MG63 (cell line): ENCODE data around the gene CDC45. TPM values are rescaled to one million over a fixed set of nuclear protein-coding genes. Genes with fewer than 3 reads are reported as not detected.
A peak's percentile ranks its signal among the peaks of the same experiment; 100 is the strongest.
"Not testable (repeated sequence)": the region's sequence is repeated elsewhere in the genome, so short reads cannot be mapped to it uniquely, and the experiment has no call there.

ENCODE experiments used
- DNase-seq: peaks from one replicate; pipeline ENCODE4 v3.0.0-alpha.2; 2020
- H3K27me3 ChIP-seq: fragments of 250-450 bp; sonication (Bioruptor Pico); 2 replicates; pipeline ENCODE4 v1.5.1; 2020; ENCODE audit warnings: mild to moderate bottlenecking, moderate library complexity
- H3K36me3 ChIP-seq: fragments of 250-450 bp; sonication (Bioruptor Pico); 2 replicates; pipeline ENCODE4 v1.5.1; 2020; ENCODE audit warnings: mild to moderate bottlenecking, moderate library complexity
- H3K4me3 ChIP-seq: fragments of 250-450 bp; sonication (Bioruptor Pico); 2 replicates; pipeline ENCODE4 v1.5.1; 2020; ENCODE audit warnings: mild to moderate bottlenecking, moderate library complexity
- H3K9me3 ChIP-seq: fragments of 250-450 bp; sonication (Bioruptor Pico); 2 replicates; pipeline ENCODE4 v1.5.1; 2020; ENCODE audit warnings: mild to moderate bottlenecking, moderate library complexity
- total RNA-seq: library from RNA; depleted of rRNA; stranded (reverse); fragments of >200 nt; shearing (Covaris generic); gene quantifications from 2 replicates; pipeline ENCODE4 v1.2.3, GENCODE V29; 2014; ENCODE audit warnings: low replicate concordance

The CDC45 gene
- total RNA-seq, 1 experiment from 2014 or later, result 81.8 TPM

DNA sequence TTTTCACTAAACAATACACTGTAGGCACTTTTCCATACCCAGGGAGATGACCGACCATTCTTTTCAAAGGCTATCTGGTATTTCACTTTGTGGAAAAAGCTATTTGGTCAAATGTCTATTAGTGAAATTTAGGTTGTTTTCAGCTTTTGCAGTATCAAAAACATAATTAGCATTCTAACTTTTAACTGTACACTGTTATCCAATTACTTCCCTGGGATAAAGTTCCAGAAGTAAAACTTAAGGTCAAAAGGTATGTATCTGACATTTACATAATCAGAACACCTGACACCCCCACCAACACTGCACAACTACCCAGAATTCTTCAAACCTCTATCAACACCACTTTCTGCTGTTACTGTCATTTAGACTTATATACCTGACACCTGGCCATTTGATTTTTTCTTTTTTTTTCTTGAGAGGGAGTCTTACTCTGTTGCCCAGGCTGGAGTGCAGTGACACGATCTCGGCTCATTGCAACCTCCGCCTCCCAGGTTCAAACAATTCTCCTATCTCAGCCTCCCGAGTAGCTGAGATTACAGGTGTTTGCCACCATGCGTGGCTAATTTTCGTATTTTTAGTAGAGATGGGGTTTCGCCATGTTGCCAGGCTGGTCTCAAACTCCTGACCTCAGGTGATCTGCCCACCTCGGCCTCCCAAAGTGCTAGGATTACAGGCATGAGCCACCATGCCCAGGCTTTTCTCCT is 34.3 kb upstream of the CDC45 start:
- not testable (repeated sequence) for H3K27me3 ChIP-seq, DNase-seq, H3K9me3 ChIP-seq, H3K4me3 ChIP-seq
- peaks cover 19% of the 10 kb centered on the region for H3K36me3 ChIP-seq

DNA sequence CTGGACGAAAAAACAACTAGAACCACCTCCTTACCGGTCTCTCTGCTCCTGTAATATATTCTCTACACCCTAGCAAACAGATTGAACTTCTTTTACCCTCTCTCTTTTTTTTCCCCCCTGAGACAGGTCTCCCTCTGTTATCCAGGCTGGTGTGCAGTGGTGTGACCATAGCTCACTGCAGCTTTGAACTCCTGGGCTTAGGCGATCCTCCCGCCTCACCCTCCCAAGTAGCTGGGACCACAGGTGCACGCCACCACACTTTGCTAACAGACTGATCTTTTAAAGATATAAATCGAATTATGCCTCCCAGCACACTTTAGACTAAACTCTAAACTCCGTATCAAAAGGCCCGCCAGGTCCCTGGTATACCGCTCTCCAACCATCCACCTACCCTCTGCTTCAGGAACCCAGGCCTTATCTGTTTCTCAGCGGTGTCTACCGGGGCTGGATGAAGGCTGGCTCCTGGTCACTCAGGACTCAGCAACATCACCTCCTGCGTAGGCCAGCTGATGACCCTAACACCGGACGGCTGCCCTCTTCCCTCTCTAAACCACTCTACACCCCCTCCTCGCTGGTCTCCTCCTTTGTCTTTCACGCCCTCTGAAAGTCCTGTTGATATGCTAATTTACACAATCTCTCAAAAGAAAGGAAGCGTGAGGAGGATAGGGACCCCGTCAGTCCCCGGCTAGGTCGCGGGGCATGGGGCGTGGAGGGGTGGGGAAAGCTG is 33.0 kb upstream of the CDC45 start:
- H3K9me3 ChIP-seq, result no peaks in the 10 kb centered on the region
- H3K36me3 ChIP-seq, result peaks cover 24% of the 10 kb centered on the region
- H3K27me3 ChIP-seq, result no peaks in the 10 kb centered on the region
- peak overlapping the region; percentile 68 for H3K4me3 ChIP-seq
- no peak for DNase-seq

DNA sequence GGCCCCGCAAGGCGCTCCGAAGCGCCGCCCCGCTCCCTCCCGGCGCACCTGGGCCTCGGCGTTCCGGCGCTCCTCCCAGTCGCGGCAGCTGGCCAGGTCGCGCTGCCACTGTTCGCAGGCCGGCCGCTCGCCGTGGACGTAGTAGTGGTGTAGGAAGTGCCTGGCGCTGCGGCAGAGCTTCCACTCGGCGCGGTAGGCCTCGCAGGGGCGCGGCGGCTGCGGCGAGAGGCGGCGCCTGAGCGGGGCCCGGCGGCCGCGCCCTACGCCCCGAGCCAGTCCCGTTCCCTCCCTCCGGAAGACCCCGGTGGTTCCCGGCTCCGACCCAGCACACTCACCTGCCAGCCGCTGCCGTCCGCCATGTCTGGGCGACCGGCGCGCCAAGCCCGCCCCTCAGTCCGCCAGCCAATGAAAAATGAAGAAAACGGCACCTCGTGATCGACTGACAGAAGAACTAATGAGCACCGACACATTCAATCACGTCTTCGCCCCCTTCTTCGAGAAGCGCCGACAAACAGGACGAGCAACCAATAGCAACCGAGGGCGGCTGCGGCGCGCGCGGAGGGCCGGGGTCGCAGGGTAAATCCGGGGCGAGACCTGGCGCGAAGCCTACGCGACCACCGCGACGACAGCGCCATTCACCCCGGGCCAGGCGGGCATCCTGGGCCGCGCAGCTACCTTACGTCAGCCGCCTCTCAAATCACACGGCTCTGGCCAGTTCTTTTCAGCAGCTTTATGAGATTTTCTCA is 32.2 kb upstream of the CDC45 start, which contains the start of gene C22orf39:
Gene C22orf39 (minus strand): TSS at position 382 of the 746 bp plus-strand sequence. CDS start 23 bp downstream, at position 359.
- H3K4me3 ChIP-seq, result peak within 1 kb of the TSS; percentile 68
- peaks cover 26% of the 10 kb centered on the region for H3K36me3 ChIP-seq
- H3K9me3 ChIP-seq, result no peaks in the 10 kb centered on the region
- H3K27me3 ChIP-seq, result no peaks in the 10 kb centered on the region
- DNase-seq, result peak; percentile 88

GRCh38 chr22:19448076-19448607 is 31.6 kb upstream of the CDC45 start:
- H3K36me3 ChIP-seq, result peaks cover 31% of the 10 kb centered on the region
- peak; percentile 60 for DNase-seq
- H3K4me3 ChIP-seq, result peak overlapping the region; percentile 68
- H3K9me3 ChIP-seq, result no peaks in the 10 kb centered on the region
- no peaks in the 10 kb centered on the region for H3K27me3 ChIP-seq

- H3K4me3 ChIP-seq, result no peak overlapping the region
- H3K27me3 ChIP-seq, result no peaks in the 10 kb centered on the region
- DNase-seq, result no peak
- peaks cover 35% of the 10 kb centered on the region for H3K36me3 ChIP-seq
- no peaks in the 10 kb centered on the region for H3K9me3 ChIP-seq
Measured at GRCh38 chr22:19448739-19449421, 30.8 kb upstream of the CDC45 start.

DNA sequence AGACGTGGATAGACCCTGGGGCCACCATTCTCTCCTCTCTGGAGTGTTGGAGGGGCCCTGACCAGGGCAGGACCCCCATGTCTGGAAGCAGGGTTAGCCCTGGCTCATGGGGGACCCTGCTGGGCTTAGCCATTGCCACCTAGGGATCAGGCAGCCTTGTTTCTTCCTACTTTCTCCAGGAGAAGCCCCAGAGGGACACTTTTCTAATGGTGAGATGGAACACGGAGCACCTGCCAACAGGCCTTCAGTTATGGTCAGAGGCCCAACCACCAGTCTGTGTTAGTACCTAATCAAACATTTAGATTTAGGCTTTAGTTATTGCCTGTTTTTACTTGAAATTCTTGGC is 30.3 kb upstream of the CDC45 start:
- no peak overlapping the region for H3K4me3 ChIP-seq
- DNase-seq, result no peak
- H3K9me3 ChIP-seq, result no peaks in the 10 kb centered on the region
- H3K36me3 ChIP-seq, result peaks cover 40% of the 10 kb centered on the region
- no peaks in the 10 kb centered on the region for H3K27me3 ChIP-seq

GRCh38 chr22:19450363-19451175 is 29.2 kb upstream of the CDC45 start:
- Histone ChIP-seq H3K9me3 (no peaks in the 10 kb centered on the region), H3K4me3 (no peak overlapping the region), H3K27me3 (no peaks in the 10 kb centered on the region), H3K36me3 (peaks cover 48% of the 10 kb centered on the region)
- no peak for DNase-seq

GRCh38 chr22:19451570-19451969 is 28.1 kb upstream of the CDC45 start:
- H3K27me3 ChIP-seq, result no peaks in the 10 kb centered on the region
- H3K36me3 ChIP-seq, result peaks cover 58% of the 10 kb centered on the region
- no peak for DNase-seq
- H3K4me3 ChIP-seq, result no peak overlapping the region
- H3K9me3 ChIP-seq, result no peaks in the 10 kb centered on the region

DNA sequence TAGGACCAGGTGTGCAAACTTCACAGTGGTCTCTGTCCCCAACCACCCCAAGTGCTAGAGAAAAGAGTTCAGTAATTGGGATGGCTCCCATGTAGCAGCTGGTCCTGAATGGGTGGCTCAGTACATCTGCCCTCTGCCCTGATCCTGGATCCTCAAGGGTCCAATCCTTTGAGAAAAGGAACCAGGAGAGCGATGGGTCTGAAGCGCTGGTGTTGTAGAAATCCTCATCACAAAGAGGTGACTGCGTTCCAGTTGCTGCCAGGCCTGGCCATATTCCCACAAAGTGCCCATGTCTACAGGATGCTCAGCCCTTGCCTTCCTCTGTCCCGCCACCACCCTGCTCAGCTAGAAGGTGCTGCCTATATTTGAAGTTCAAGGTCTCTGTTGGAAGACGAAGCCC is 26.0 kb upstream of the CDC45 start:
- no peaks in the 10 kb centered on the region for H3K9me3 ChIP-seq
- H3K27me3 ChIP-seq, result no peaks in the 10 kb centered on the region
- no peak for DNase-seq
- no peak overlapping the region for H3K4me3 ChIP-seq
- H3K36me3 ChIP-seq, result peaks cover 74% of the 10 kb centered on the region

DNA sequence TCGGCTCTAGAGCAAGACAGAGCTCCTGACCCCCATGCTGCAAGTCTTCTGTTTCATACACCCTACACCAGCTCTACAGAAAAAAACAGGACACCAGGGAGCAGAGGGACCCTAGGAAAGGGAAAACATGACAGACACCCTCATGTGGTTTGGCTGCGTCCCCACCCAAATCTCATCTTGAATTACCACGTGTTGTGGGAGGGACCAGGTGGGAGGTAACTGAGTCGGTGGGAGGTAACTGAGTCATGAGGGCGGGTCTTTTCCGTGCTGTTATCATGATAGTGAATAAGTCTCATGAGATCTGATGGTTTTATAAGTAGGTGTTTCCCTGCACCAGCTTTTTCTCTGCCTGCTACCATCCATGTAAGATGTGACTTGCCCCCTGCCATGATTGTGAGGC is 25.6 kb upstream of the CDC45 start:
- Histone ChIP-seq H3K9me3 (no peaks in the 10 kb centered on the region), H3K27me3 (no peaks in the 10 kb centered on the region), H3K36me3 (peaks cover 77% of the 10 kb centered on the region), H3K4me3 (no peak overlapping the region)
- no peak for DNase-seq

GRCh38 chr22:19455033-19455432 is 24.7 kb upstream of the CDC45 start:
- Histone ChIP-seq H3K36me3 (peaks cover 76% of the 10 kb centered on the region), H3K27me3 (no peaks in the 10 kb centered on the region), H3K9me3 (no peaks in the 10 kb centered on the region), H3K4me3 (no peak overlapping the region)
- DNase-seq, result no peak

DNA sequence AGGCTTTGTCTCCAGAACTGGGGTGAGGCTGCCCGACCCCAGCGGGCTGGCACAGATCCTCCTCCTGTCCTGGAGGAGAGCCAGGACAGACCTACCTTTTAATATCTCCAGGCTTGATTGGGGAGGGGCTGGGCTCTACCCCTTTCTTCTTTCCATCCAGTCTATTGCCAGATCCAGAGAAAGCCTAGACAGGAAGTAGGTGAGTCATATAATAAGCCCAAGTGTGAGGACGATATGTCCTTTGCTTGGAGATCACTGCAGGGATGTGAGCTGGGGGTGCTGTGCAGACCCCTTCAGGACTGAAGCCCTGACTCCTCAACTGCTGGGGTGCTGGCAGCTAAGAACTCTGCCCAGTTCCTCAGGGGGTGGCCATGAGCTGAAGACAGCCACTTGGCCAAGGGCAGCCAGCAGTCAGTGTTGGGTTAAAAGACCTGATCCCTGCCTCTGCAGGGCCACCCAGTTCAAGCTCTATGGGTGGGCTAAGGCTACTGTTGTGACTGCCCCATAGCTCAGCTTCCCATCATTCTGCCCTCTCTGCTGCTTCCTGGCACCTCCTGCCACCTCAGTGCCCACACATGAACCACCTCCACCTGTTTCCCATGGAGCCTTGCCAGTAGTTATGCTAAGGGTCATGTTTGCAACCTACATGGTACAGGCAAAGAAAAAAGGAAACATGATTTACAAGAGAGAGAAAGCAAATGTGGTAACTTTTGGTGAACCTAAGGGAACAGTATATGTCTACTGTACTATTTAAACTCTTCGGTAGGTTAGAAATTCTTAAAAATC is 23.9 kb upstream of the CDC45 start:
- DNase-seq, result no peak
- Histone ChIP-seq H3K9me3 (no peaks in the 10 kb centered on the region), H3K36me3 (peaks cover 72% of the 10 kb centered on the region), H3K27me3 (no peaks in the 10 kb centered on the region), H3K4me3 (no peak overlapping the region)

DNA sequence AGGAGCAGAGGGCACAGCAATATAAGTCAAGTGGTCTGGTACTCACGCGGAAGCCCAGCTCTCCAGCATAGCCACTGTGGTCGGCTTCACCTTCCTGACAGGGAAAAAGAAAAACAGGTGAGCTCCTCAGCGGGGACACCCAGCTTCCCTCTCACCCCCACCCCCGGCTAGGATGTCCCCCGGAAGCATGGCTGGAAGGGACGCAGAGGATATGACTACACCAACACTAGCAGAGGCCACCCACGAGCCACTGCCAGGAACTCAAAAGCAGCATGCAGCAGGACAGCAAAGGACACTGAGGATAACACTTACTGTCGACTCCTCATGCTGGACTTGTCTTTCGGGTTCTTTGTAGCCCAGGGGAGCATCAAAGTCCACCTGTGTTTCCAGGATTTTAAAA is 23.2 kb upstream of the CDC45 start:
- no peaks in the 10 kb centered on the region for H3K9me3 ChIP-seq
- H3K4me3 ChIP-seq, result no peak overlapping the region
- H3K36me3 ChIP-seq, result peaks cover 74% of the 10 kb centered on the region
- no peak for DNase-seq
- no peaks in the 10 kb centered on the region for H3K27me3 ChIP-seq

- Histone ChIP-seq H3K4me3 (no peak overlapping the region), H3K36me3 (peaks cover 68% of the 10 kb centered on the region), H3K27me3 (no peaks in the 10 kb centered on the region), H3K9me3 (no peaks in the 10 kb centered on the region)
- no peak for DNase-seq
Measured at GRCh38 chr22:19457828-19458428, 21.8 kb upstream of the CDC45 start.

DNA sequence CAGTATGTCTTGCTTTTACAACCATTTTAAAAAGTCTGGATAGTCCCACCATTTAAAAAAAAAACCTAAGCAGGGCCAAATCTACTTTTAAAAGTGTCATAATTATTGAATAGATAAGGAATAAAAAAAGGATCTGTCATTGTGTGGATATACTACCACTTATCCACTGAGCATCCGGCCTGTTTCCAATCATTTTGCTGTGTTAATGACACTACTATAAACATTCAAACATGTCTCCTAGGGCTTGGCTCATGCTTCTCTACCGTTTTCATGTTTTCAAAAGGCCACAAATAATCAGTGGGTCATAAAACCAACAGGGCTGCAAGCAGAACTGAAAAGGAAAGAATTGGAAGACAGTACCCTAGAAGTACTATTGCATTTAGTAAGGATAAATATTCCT is 19.7 kb upstream of the CDC45 start:
- no peaks in the 10 kb centered on the region for H3K27me3 ChIP-seq
- no peak for DNase-seq
- peaks cover 68% of the 10 kb centered on the region for H3K36me3 ChIP-seq
- no peak overlapping the region for H3K4me3 ChIP-seq
- no peaks in the 10 kb centered on the region for H3K9me3 ChIP-seq
